ENCODE data around the gene GFI1. TPM values are rescaled to one million over a fixed set of nuclear protein-coding genes. Genes with fewer than 3 reads are reported as not detected.
A peak's percentile ranks its signal among the peaks of the same experiment; 100 is the strongest.

The GFI1 gene
- total RNA-seq, 1 experiment from 2014 or later = 0.93 TPM

- CTCF ChIA-PET = no interaction called here
Measured at GRCh38 chr1:92447033-92447681, 39.6 kb downstream of the GFI1 start.

DNA sequence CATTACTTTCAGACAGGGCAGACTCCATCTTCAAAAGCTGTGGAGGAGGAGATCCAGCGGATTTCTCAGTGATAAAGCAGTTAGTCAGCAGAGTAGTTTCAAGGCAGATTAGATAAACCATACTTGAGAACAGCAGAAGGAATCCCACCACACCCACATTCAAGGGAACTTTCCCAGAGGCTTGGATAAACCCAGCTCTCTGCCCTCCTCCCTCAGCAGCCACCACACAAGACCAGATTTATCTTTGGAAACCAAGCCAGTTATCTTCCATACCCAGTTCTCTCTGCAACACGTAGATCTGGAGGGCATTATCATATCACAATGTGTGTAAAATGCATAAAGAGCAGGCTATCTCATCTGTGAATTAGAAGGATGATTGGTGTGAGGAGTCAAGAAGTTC, 40.2 kb downstream of the GFI1 start:
- peak overlapping the region; percentile 32 for H3K4me3 Mint-ChIP-seq (ENCODE audit: unreplicated experiment)
- no peaks in the 10 kb centered on the region for H3K36me3 ChIP-seq (ENCODE audit: control insufficient read depth, insufficient read depth, low read length)
- ChIA-PET POLR2A (no interaction called here), CTCF (no interaction called here)
- peaks cover 27% of the 10 kb centered on the region for H3K4me1 ChIP-seq
- H3K9me3 ChIP-seq = no peaks in the 10 kb centered on the region
- no TSS peak for BruUV-seq (replicated peaks)
- H3K4me3 ChIP-seq (ENCODE audit: low read depth, low read length) = no peak overlapping the region
- peak; percentile 25 to 54 for DNase-seq
- no peaks in the 10 kb centered on the region for H3K27me3 ChIP-seq (replicated peaks; ENCODE audit: control insufficient read depth, insufficient read depth, low read length)
- no peaks in the 10 kb centered on the region for H3K9me3 Mint-ChIP-seq (ENCODE audit: unreplicated experiment)
- peaks cover 4% of the 10 kb centered on the region for H3K36me3 Mint-ChIP-seq (ENCODE audit: insufficient read depth, unreplicated experiment)
- intact Hi-C loops (cut with micrococcal nuclease; ENCODE audit: unreplicated experiment) = no loop called here
- peak overlapping the region; percentile 53 for H3K27ac Mint-ChIP-seq (ENCODE audit: unreplicated experiment)
- H3K27me3 Mint-ChIP-seq (ENCODE audit: insufficient read depth, unreplicated experiment) = no peaks in the 10 kb centered on the region
- TF ChIP-seq CTCF (IDR thresholded peaks at IDR 0.05; ENCODE audit: insufficient read depth in 1 of 2, low read depth in 1 of 2, low read length in 1 of 2, severe bottlenecking in 1 of 2, unreplicated experiment in 1 of 2) = no peak
- H3K4me1 Mint-ChIP-seq (ENCODE audit: low read depth, unreplicated experiment) = peaks cover 39% of the 10 kb centered on the region

More at GRCh38 chr1:92447033-92447681, 39.6 kb downstream of the GFI1 start:
- Histone ChIP-seq H3K27me3 (replicated peaks; ENCODE audit: control insufficient read depth, insufficient read depth, low read length) (no peaks in the 10 kb centered on the region), H3K9me3 (no peaks in the 10 kb centered on the region), H3K4me1 (peaks cover 27% of the 10 kb centered on the region), H3K36me3 (ENCODE audit: control insufficient read depth, insufficient read depth, low read length) (no peaks in the 10 kb centered on the region), H3K4me3 (ENCODE audit: low read depth, low read length) (no peak overlapping the region)
- Mint-ChIP-seq H3K27ac (ENCODE audit: unreplicated experiment) (peak overlapping the region; percentile 53), H3K9me3 (ENCODE audit: unreplicated experiment) (no peaks in the 10 kb centered on the region), H3K36me3 (ENCODE audit: insufficient read depth, unreplicated experiment) (no peaks in the 10 kb centered on the region), H3K4me3 (ENCODE audit: unreplicated experiment) (no peak overlapping the region), H3K27me3 (ENCODE audit: insufficient read depth, unreplicated experiment) (no peaks in the 10 kb centered on the region), H3K4me1 (ENCODE audit: low read depth, unreplicated experiment) (peaks cover 39% of the 10 kb centered on the region)
- no TSS peak for BruUV-seq (replicated peaks)
- POLR2A ChIA-PET = interaction anchor here (0.5 to 0.7 kb wide), 2 partner anchors 31 to 137 kb away, joined by 4 to 10 read pairs; no protein-coding TSS in a partner anchor
- no peak for DNase-seq
- no peak for TF ChIP-seq CTCF (IDR thresholded peaks at IDR 0.05; ENCODE audit: insufficient read depth in 1 of 2, low read depth in 1 of 2, low read length in 1 of 2, severe bottlenecking in 1 of 2, unreplicated experiment in 1 of 2)
- intact Hi-C loops (cut with micrococcal nuclease; ENCODE audit: unreplicated experiment) = no loop called here

DNA sequence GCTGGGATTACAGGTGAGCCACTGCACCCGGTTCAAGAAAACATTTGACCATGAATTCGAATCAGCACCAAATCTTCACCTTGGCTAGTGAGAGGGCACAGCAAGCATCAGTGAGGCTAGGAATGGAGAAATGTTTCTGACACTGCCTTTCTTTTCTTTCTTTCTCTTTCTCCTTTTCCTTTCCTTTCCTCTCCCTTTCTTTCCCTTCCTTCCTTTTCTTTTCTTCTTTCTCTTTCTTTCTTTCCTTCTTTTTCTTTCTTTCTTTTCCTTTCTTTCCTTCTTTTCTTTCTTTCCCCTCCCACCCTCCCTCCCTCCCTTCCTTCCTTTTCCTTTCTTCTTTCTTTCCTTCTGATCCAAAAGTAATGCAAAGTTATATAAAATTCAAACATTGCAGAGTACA, 40.9 kb downstream of the GFI1 start:
- ChIA-PET POLR2A (no interaction called here), CTCF (no interaction called here)
- Mint-ChIP-seq H3K4me3 (ENCODE audit: unreplicated experiment) (peak overlapping the region; percentile 32), H3K4me1 (ENCODE audit: low read depth, unreplicated experiment) (peaks cover 39% of the 10 kb centered on the region), H3K36me3 (ENCODE audit: insufficient read depth, unreplicated experiment) (peaks cover 7% of the 10 kb centered on the region), H3K9me3 (ENCODE audit: unreplicated experiment) (no peaks in the 10 kb centered on the region), H3K27ac (ENCODE audit: unreplicated experiment) (peak overlapping the region; percentile 53), H3K27me3 (ENCODE audit: insufficient read depth, unreplicated experiment) (no peaks in the 10 kb centered on the region)
- no peak for TF ChIP-seq CTCF (IDR thresholded peaks at IDR 0.05; ENCODE audit: insufficient read depth in 1 of 2, low read depth in 1 of 2, low read length in 1 of 2, severe bottlenecking in 1 of 2, unreplicated experiment in 1 of 2)
- Histone ChIP-seq H3K9me3 (no peaks in the 10 kb centered on the region), H3K4me3 (ENCODE audit: low read depth, low read length) (no peak overlapping the region), H3K36me3 (ENCODE audit: control insufficient read depth, insufficient read depth, low read length) (no peaks in the 10 kb centered on the region), H3K4me1 (peaks cover 27% of the 10 kb centered on the region), H3K27me3 (replicated peaks; ENCODE audit: control insufficient read depth, insufficient read depth, low read length) (no peaks in the 10 kb centered on the region)
- no peak for DNase-seq
- BruUV-seq (replicated peaks) = no TSS peak
- intact Hi-C loops (cut with micrococcal nuclease; ENCODE audit: unreplicated experiment) = no loop called here
